Neural progenitor cell (in vitro differentiated cells): ENCODE measurements around the gene C20orf144. TPM values are rescaled to one million over a fixed set of nuclear protein-coding genes. Genes with fewer than 3 reads are reported as not detected.
"Not testable (repeated sequence)": the region's sequence is repeated elsewhere in the genome, so short reads cannot be mapped to it uniquely, and the experiment has no call there.

ENCODE experiments used
- DNase-seq: peaks from one replicate; pipeline ENCODE4 v3.0.0-alpha.2; 2016; ENCODE audit warnings: low spot score
- H2AFZ ChIP-seq: fragments of 200-600 bp; sonication (generic); replicated peaks from 2 replicates; pipeline ENCODE4 v1.6.1; 2016; ENCODE audit warnings: antibody characterized with exemption
- H3F3A ChIP-seq: fragments of 200-600 bp; sonication (generic); 2 replicates; pipeline ENCODE4 v1.6.1; 2016; ENCODE audit warnings: antibody characterized with exemption, low read depth
- H3K27ac ChIP-seq: fragments of 200-600 bp; sonication (generic); 2 replicates; pipeline ENCODE4 v1.5.1; 2016; ENCODE audit warnings: mild to moderate bottlenecking
- H3K27me3 ChIP-seq: fragments of 200-600 bp; sonication (generic); 2 replicates; pipeline ENCODE4 v1.6.1; 2016; ENCODE audit warnings: mild to moderate bottlenecking, moderate library complexity
- H3K36me3 ChIP-seq: fragments of 200-600 bp; sonication (generic); 2 replicates; pipeline ENCODE4 v1.5.1; 2016
- H3K4me1 ChIP-seq: fragments of 200-600 bp; sonication (generic); 2 replicates; pipeline ENCODE4 v1.6.1; 2016; ENCODE audit warnings: mixed run types
- H3K4me2 ChIP-seq: fragments of 200-600 bp; sonication (generic); 2 replicates; pipeline ENCODE4 v1.6.1; 2016
- H3K4me3 ChIP-seq: fragments of 200-600 bp; sonication (generic); 2 replicates; pipeline ENCODE4 v1.5.1; 2016
- H3K79me2 ChIP-seq: fragments of 200-600 bp; sonication (generic); 2 replicates; pipeline ENCODE4 v1.6.1; 2016; ENCODE audit warnings: low read depth
- H3K9ac ChIP-seq: fragments of 200-600 bp; sonication (generic); 2 replicates; pipeline ENCODE4 v1.6.1; 2016
- H3K9me3 ChIP-seq: fragments of 200-600 bp; sonication (generic); 2 replicates; pipeline ENCODE4 v1.5.1; 2016; ENCODE audit warnings: low read depth
- H4K20me1 ChIP-seq: fragments of 200-600 bp; sonication (generic); 2 replicates; pipeline ENCODE4 v1.6.1; 2016; ENCODE audit warnings: low read depth
- H3K27ac Mint-ChIP-seq: 3 replicates; pipeline ENCODE4 v1.8.0; 2021; ENCODE audit warnings: mixed read lengths
- H3K27me3 Mint-ChIP-seq: 2 replicates; pipeline ENCODE4 v1.8.0; 2022; ENCODE audit warnings: low read depth, mild to moderate bottlenecking, inconsistent platforms, moderate library complexity, mixed read lengths; ENCODE audit not compliant: insufficient read depth
- H3K36me3 Mint-ChIP-seq: 3 replicates; pipeline ENCODE4 v1.8.0; 2021; ENCODE audit warnings: mixed read lengths
- H3K4me1 Mint-ChIP-seq: 3 replicates; pipeline ENCODE4 v1.8.0; 2021; ENCODE audit warnings: mixed read lengths
- H3K4me3 Mint-ChIP-seq: 3 replicates; pipeline ENCODE4 v1.8.0; 2021; ENCODE audit warnings: mild to moderate bottlenecking, moderate library complexity, mixed read lengths
- H3K9me3 Mint-ChIP-seq: 3 replicates; pipeline ENCODE4 v1.8.0; 2020; ENCODE audit warnings: mixed read lengths
- EZH2 ChIP-seq: fragments of 200-600 bp; sonication (generic); IDR thresholded peaks from 2 replicates; pipeline ENCODE4 v1.6.1; 2017; ENCODE audit warnings: antibody characterized with exemption, mild to moderate bottlenecking, moderate library complexity
- EZH2phosphoT487 ChIP-seq: fragments of 200-600 bp; sonication (generic); IDR thresholded peaks from 2 replicates; pipeline ENCODE4 v1.6.1; 2017; ENCODE audit warnings: antibody characterized with exemption
- total RNA-seq: library from RNA; depleted of rRNA; stranded (reverse); fragments of >200 nt; gene quantifications from 2 replicates; pipeline ENCODE4 v1.2.3, GENCODE V29; 2015; ENCODE audit warnings: low replicate concordance
- TF ChIP-seq, protein P1 (sequence below): fragments of 200-600 bp; sonication (generic); IDR thresholded peaks from 2 replicates; pipeline ENCODE4 v1.5.1; 2017; ENCODE audit warnings: antibody characterized with exemption, mild to moderate bottlenecking

C20orf144 gene
- total RNA-seq, 1 donor from 2014 or later, result not detected

DNA sequence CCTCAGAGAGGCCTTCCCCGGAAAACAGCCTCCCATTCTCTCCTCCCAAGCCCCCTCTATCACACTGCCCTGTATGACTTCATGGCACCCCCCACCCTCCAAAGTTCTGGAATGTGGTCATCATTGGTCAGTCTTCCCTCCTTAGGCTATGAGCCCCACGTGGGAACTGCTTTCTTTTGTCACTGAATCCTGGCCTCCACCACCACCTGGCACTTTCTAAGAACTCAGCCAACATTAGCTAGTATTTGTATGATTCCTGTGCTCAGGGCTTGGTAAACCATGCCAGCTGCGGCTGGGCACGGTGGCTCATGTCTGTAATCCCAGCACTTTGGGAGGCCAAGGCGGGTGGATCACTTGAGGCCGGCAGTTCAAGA is 32.5 kb downstream of the C20orf144 start:
- TF ChIP-seq EZH2 (no peak), EZH2phosphoT487 (no peak)
- TF ChIP-seq, protein P1, sequence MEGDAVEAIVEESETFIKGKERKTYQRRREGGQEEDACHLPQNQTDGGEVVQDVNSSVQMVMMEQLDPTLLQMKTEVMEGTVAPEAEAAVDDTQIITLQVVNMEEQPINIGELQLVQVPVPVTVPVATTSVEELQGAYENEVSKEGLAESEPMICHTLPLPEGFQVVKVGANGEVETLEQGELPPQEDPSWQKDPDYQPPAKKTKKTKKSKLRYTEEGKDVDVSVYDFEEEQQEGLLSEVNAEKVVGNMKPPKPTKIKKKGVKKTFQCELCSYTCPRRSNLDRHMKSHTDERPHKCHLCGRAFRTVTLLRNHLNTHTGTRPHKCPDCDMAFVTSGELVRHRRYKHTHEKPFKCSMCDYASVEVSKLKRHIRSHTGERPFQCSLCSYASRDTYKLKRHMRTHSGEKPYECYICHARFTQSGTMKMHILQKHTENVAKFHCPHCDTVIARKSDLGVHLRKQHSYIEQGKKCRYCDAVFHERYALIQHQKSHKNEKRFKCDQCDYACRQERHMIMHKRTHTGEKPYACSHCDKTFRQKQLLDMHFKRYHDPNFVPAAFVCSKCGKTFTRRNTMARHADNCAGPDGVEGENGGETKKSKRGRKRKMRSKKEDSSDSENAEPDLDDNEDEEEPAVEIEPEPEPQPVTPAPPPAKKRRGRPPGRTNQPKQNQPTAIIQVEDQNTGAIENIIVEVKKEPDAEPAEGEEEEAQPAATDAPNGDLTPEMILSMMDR, result no peak
- no peak for DNase-seq
- H3K9me3 Mint-ChIP-seq, result peaks cover 13% of the 10 kb centered on the region
- peaks cover 31% of the 10 kb centered on the region for H3K4me1 Mint-ChIP-seq
- H3K4me3 Mint-ChIP-seq, result no peak overlapping the region
- peaks cover 8% of the 10 kb centered on the region for H3K27me3 Mint-ChIP-seq
- Histone ChIP-seq H3K79me2 (no peaks in the 10 kb centered on the region), H3K4me1 (peaks cover 19% of the 10 kb centered on the region), H2AFZ (no peak overlapping the region), H3K27ac (peak overlapping the region; percentile 66), H4K20me1 (no peaks in the 10 kb centered on the region), H3F3A (peaks cover 21% of the 10 kb centered on the region), H3K9me3 (no peaks in the 10 kb centered on the region), H3K4me2 (peak overlapping the region; percentile 45), H3K36me3 (no peaks in the 10 kb centered on the region), H3K27me3 (no peaks in the 10 kb centered on the region), H3K9ac (no peak overlapping the region), H3K4me3 (no peak overlapping the region)
- peak overlapping the region; percentile 91 for H3K27ac Mint-ChIP-seq
- peaks cover 2% of the 10 kb centered on the region for H3K36me3 Mint-ChIP-seq

DNA sequence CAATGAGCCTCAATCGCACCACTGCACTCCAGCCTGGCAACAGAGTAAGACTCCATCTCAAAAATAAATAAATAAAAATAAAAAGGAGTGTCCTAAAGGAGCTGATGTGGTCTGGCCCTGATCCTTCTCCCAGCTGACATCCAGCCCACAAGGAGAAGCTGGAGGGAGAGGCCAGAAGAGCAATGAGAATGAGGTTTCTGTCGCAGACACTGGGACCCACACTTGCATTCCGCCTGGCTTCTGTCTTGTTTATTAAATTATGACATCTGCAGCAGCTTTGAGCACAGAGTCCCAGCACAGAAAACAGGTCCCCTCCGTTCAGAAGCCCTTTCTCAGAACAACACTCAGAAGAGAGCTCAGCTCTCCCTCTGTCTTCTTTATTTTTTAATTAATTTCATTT is 34.3 kb downstream of the C20orf144 start:
- no peak for DNase-seq
- Histone ChIP-seq H4K20me1 (no peaks in the 10 kb centered on the region), H3K27me3 (no peaks in the 10 kb centered on the region), H3F3A (peaks cover 21% of the 10 kb centered on the region), H3K36me3 (no peaks in the 10 kb centered on the region), H3K4me1 (peaks cover 19% of the 10 kb centered on the region), H3K79me2 (no peaks in the 10 kb centered on the region), H3K4me2 (no peak overlapping the region), H3K4me3 (no peak overlapping the region), H3K27ac (no peak overlapping the region), H2AFZ (no peak overlapping the region), H3K9me3 (no peaks in the 10 kb centered on the region), H3K9ac (no peak overlapping the region)
- H3K27ac Mint-ChIP-seq, result no peak overlapping the region
- H3K36me3 Mint-ChIP-seq, result peaks cover 2% of the 10 kb centered on the region
- H3K4me1 Mint-ChIP-seq, result peaks cover 25% of the 10 kb centered on the region
- TF ChIP-seq, protein P1, result no peak
- TF ChIP-seq EZH2phosphoT487, result no peak
- TF ChIP-seq EZH2, result no peak
- H3K27me3 Mint-ChIP-seq, result peaks cover 9% of the 10 kb centered on the region
- peaks cover 16% of the 10 kb centered on the region for H3K9me3 Mint-ChIP-seq
- H3K4me3 Mint-ChIP-seq, result no peak overlapping the region

DNA sequence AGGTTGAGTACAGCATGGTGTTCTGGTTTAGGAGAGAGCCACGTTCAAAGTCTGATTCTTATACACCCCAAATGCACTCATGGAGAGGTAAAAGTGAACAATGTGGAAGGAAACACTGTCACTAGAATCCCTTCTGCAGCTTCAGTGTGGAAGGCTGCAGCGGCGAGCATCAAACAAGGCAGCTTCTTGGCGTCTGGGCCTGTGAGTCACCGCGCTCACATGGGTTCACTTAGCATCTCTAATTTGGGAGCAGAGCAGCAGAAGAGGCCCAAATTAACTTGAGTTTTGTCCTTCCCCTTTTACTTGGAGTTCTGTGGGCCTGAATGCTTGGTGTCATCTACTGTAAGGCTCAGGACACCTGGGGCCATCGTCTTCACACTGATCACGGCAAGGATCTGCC is 35.0 kb downstream of the C20orf144 start:
- TF ChIP-seq, protein P1, result no peak
- Histone ChIP-seq H3K36me3 (no peaks in the 10 kb centered on the region), H3K27ac (no peak overlapping the region), H2AFZ (no peak overlapping the region), H3K9ac (no peak overlapping the region), H3K4me1 (peaks cover 19% of the 10 kb centered on the region), H3K4me2 (no peak overlapping the region), H3K4me3 (no peak overlapping the region), H3F3A (peaks cover 21% of the 10 kb centered on the region), H3K79me2 (no peaks in the 10 kb centered on the region), H4K20me1 (no peaks in the 10 kb centered on the region), H3K27me3 (no peaks in the 10 kb centered on the region), H3K9me3 (no peaks in the 10 kb centered on the region)
- H3K27me3 Mint-ChIP-seq, result peaks cover 8% of the 10 kb centered on the region
- peaks cover 24% of the 10 kb centered on the region for H3K4me1 Mint-ChIP-seq
- no peak overlapping the region for H3K4me3 Mint-ChIP-seq
- H3K36me3 Mint-ChIP-seq, result peaks cover 2% of the 10 kb centered on the region
- H3K9me3 Mint-ChIP-seq, result peaks cover 20% of the 10 kb centered on the region
- DNase-seq, result no peak
- no peak overlapping the region for H3K27ac Mint-ChIP-seq

DNA sequence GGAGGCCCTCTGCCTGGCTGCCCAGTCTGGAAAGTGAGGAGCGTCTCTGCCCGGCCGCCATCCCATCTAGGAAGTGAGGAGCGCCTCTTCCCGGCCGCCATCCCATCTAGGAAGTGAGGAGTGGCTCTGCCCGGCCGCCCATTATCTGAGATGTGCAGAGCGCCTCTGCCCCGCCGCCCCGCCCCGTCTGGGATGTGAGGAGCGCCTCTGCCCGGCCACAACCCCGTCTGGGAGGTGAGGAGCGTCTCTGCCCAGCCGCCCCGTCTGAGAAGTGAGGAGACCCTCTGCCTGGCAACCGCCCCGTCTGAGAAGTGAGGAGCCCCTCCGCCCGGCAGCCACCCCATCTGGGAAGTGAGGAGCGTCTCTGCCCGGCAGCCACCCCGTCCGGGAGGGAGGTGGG is 36.8 kb downstream of the C20orf144 start:
- not testable (repeated sequence) for DNase-seq, H3F3A ChIP-seq, H4K20me1 ChIP-seq, H3K4me2 ChIP-seq, H3K4me3 Mint-ChIP-seq, H3K4me3 ChIP-seq, H3K4me1 Mint-ChIP-seq, H2AFZ ChIP-seq, H3K79me2 ChIP-seq, H3K36me3 Mint-ChIP-seq, H3K4me1 ChIP-seq, H3K36me3 ChIP-seq, H3K27me3 Mint-ChIP-seq, H3K27ac ChIP-seq, H3K9me3 ChIP-seq, H3K27me3 ChIP-seq, H3K9ac ChIP-seq, H3K27ac Mint-ChIP-seq
- peaks cover 21% of the 10 kb centered on the region for H3K9me3 Mint-ChIP-seq

DNA sequence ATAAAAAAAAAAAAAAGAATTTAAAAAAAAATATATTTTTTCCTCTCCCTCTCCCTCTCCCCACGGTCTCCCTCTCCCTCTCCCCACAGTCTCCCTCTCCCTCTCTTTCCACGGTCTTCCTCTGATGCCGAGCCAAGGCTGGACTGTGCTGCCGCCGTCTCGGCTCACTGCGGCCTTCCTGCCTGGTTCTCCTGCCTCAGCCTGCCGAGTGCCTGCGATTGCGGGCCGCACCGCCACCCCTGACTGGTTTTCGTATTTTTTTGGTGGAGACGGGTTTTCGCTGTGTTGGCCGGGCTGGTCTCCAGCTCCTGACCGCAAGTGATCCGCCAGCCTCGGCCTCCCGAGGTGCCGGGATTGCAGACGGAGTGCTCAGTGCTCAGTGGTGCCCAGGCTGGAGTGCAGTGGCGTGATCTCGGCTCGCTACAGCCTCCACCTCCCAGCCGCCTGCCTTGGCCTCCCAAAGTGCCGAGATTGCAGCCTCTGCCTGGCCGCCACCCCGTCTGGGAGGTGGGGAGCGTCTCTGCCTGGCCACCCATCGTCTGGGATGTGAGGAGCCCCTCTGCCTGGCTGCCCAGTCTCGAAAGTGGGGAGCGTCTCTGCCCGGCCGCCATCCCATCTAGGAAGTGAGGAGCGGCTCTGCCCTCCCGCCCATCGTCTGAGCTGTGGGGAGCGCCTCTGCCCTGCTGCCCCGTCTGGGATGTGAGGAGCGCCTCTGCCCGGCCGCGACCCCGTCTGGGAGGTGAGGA is 38.7 kb downstream of the C20orf144 start:
- DNase-seq, H3K4me2 ChIP-seq, H3K27me3 Mint-ChIP-seq, H2AFZ ChIP-seq, H3K27ac ChIP-seq, H3K4me3 Mint-ChIP-seq, H3K4me1 Mint-ChIP-seq, H3K36me3 ChIP-seq, H3K4me3 ChIP-seq, H3K36me3 Mint-ChIP-seq, H3K27me3 ChIP-seq, H4K20me1 ChIP-seq, H3K9ac ChIP-seq, H3K4me1 ChIP-seq, H3K9me3 ChIP-seq, H3F3A ChIP-seq, H3K27ac Mint-ChIP-seq, H3K79me2 ChIP-seq: not testable (repeated sequence)
- H3K9me3 Mint-ChIP-seq, result peaks cover 21% of the 10 kb centered on the region
